K562 (cell line): ENCODE measurements around the gene RYR1. TPM values are rescaled to one million over a fixed set of nuclear protein-coding genes. Genes with fewer than 3 reads are reported as not detected.

ENCODE experiments used
- CBX3 ChIP-seq, 2 experiments: IDR thresholded peaks; 1 replicate in 1 of 2; 2 replicates in 1 of 2; pipeline ENCODE4 v1.6.1; 2012; ENCODE audit warnings: inconsistent platforms in 2 of 2, low read length in 2 of 2, borderline replicate concordance in 1 of 2, control low read depth in 1 of 2
- CREB1 ChIP-seq, 2 experiments: sonication (generic) in 1 of 2; formaldehyde crosslinking in 1 of 2; IDR thresholded peaks; 2 replicates each; pipeline versions ENCODE4 v1.6.1 to v1.8.0; 2012 to 2022; ENCODE audit warnings: inconsistent platforms in 1 of 2, mild to moderate bottlenecking in 1 of 2, missing genetic modification reagents in 1 of 2, moderate library complexity in 1 of 2
- JUND ChIP-seq, 2 experiments: IDR thresholded peaks; 2 replicates in 1 of 2; 3 replicates in 1 of 2; pipeline ENCODE4 v1.6.1; 2011; ENCODE audit warnings: borderline replicate concordance in 2 of 2, low read depth in 2 of 2, low read length in 2 of 2, improper control_type of control experiment in 1 of 2, missing biosample characterization in 1 of 2, missing genetic modification characterization in 1 of 2, missing genetic modification reagents in 1 of 2
- KLF13 ChIP-seq: fragments of 450-650 bp; IDR thresholded peaks from 2 replicates; pipeline ENCODE4 v1.6.1; 2016; ENCODE audit warnings: missing genetic modification characterization, low read depth, mild to moderate bottlenecking, missing compliant biosample characterization, moderate library complexity, borderline replicate concordance
- L3MBTL2 ChIP-seq: fragments of 450-650 bp; IDR thresholded peaks from 2 replicates; pipeline ENCODE4 v1.6.1; 2016; ENCODE audit warnings: mild to moderate bottlenecking, moderate library complexity
- MXI1 ChIP-seq: IDR thresholded peaks from 2 replicates; pipeline ENCODE4 v1.6.1; 2011; ENCODE audit warnings: low read depth, mild to moderate bottlenecking, improper control_type of control experiment, low read length
- POLR2A ChIP-seq: fragments of 450-650 bp; conservative IDR thresholded peaks from 2 replicates; pipeline ENCODE4 v1.6.1; 2016
- POLR2G ChIP-seq: fragments of 200-400 bp; formaldehyde crosslinking; IDR thresholded peaks from 2 replicates; pipeline ENCODE4 v1.6.1; 2017; ENCODE audit warnings: low read depth, mild to moderate bottlenecking, antibody characterized with exemption, low read length, moderate library complexity
- SRF ChIP-seq, 2 experiments: fragments of 250-450, 450-650 bp in 1 of 2; sonication (Bioruptor Pico) in 1 of 2; sonication (generic) in 1 of 2; formaldehyde crosslinking; IDR thresholded peaks; 2 replicates each; pipeline versions ENCODE4 v1.5.0 to v1.5.1; 2020 to 2022; ENCODE audit warnings: mild to moderate bottlenecking in 1 of 2, missing genetic modification reagents in 1 of 2
- polyA plus RNA-seq, 8 experiments: library from polyadenylated mRNA; depleted of rRNA in 4 of 8; stranded (reverse) in 5 of 8; unstranded in 3 of 8; fragments of >200 nt; fragmentation: Nextera tagmentation in 2 of 8; fragmentation: Illumina TruSeq in 1 of 8; extraction: Ambion mirVana in 2 of 8; extraction: Trizol in 1 of 8; gene quantifications; 2 replicates each; pipeline versions ENCODE4 v1.2.1 to v1.2.3, GENCODE V29; 2011 to 2014; ENCODE audit warnings: inconsistent platforms in 1 of 8, missing spikeins in 1 of 8
- total RNA-seq, 7 experiments: library from RNA; depleted of rRNA in 6 of 7; stranded (reverse); fragments of >200 nt in 6 of 7; fragmentation: Illumina TruSeq in 2 of 7; extraction: Trizol in 2 of 7; gene quantifications; 2 replicates each; pipeline versions ENCODE4 v1.2.1 to v1.2.3, GENCODE V29; 2011 to 2021; ENCODE audit warnings: low replicate concordance in 1 of 7
- TF ChIP-seq, protein P1 (sequence below): fragments of 450-650 bp; IDR thresholded peaks from 2 replicates; pipeline ENCODE4 v1.6.1; 2016; ENCODE audit warnings: mild to moderate bottlenecking, moderate library complexity
- TF ChIP-seq, protein P2 (sequence below): sonication (generic); formaldehyde crosslinking; IDR thresholded peaks from 2 replicates; pipeline ENCODE4 v1.5.0; 2020; ENCODE audit warnings: missing genetic modification reagents

The RYR1 gene
- total and polyA plus RNA-seq, 9 of the 15 experiments (the other 6 are each of a cell fraction or from before 2014, with no cell fraction given), result 0.11 to 7.4 (median 3.7) TPM

DNA sequence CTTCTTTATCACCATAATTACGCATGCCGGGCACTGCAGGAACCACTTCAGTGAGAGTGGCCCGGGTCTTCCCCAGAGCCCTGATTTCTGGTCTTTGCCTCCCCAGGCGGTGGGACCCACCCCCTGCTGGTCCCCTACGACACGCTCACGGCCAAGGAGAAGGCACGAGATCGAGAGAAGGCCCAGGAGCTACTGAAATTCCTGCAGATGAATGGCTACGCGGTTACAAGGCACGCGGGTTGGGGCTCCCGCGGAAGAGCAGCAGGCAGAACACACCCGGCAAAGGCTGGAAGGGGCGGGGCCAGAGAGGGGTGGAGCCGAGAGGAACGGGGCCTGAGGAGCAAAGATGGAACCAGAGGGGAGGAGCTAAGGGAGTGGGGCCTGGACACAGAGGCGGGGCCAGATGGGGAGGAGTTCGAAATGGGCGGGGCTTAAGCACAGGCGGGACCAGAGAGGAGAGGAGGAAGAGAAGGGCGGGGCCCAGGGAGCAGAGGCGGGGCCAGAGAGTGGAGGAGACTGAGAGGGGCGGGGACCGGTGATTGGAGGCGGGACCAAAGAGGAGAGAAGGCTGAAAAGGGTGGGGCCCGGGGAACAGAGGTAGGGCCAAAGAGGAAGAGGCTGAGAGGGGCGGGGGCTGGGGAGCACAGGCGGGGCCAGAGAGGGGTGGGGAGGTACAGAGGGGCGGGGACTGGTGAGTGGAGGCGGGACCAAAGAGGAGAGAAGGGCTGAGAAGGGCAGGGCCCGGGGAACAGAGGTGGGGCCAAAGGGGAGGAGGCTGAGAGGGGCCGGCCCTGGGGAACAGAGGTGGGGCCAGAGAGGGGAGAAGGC, 73.4 kb downstream of the RYR1 start (continued):
- TF ChIP-seq, protein P1, sequence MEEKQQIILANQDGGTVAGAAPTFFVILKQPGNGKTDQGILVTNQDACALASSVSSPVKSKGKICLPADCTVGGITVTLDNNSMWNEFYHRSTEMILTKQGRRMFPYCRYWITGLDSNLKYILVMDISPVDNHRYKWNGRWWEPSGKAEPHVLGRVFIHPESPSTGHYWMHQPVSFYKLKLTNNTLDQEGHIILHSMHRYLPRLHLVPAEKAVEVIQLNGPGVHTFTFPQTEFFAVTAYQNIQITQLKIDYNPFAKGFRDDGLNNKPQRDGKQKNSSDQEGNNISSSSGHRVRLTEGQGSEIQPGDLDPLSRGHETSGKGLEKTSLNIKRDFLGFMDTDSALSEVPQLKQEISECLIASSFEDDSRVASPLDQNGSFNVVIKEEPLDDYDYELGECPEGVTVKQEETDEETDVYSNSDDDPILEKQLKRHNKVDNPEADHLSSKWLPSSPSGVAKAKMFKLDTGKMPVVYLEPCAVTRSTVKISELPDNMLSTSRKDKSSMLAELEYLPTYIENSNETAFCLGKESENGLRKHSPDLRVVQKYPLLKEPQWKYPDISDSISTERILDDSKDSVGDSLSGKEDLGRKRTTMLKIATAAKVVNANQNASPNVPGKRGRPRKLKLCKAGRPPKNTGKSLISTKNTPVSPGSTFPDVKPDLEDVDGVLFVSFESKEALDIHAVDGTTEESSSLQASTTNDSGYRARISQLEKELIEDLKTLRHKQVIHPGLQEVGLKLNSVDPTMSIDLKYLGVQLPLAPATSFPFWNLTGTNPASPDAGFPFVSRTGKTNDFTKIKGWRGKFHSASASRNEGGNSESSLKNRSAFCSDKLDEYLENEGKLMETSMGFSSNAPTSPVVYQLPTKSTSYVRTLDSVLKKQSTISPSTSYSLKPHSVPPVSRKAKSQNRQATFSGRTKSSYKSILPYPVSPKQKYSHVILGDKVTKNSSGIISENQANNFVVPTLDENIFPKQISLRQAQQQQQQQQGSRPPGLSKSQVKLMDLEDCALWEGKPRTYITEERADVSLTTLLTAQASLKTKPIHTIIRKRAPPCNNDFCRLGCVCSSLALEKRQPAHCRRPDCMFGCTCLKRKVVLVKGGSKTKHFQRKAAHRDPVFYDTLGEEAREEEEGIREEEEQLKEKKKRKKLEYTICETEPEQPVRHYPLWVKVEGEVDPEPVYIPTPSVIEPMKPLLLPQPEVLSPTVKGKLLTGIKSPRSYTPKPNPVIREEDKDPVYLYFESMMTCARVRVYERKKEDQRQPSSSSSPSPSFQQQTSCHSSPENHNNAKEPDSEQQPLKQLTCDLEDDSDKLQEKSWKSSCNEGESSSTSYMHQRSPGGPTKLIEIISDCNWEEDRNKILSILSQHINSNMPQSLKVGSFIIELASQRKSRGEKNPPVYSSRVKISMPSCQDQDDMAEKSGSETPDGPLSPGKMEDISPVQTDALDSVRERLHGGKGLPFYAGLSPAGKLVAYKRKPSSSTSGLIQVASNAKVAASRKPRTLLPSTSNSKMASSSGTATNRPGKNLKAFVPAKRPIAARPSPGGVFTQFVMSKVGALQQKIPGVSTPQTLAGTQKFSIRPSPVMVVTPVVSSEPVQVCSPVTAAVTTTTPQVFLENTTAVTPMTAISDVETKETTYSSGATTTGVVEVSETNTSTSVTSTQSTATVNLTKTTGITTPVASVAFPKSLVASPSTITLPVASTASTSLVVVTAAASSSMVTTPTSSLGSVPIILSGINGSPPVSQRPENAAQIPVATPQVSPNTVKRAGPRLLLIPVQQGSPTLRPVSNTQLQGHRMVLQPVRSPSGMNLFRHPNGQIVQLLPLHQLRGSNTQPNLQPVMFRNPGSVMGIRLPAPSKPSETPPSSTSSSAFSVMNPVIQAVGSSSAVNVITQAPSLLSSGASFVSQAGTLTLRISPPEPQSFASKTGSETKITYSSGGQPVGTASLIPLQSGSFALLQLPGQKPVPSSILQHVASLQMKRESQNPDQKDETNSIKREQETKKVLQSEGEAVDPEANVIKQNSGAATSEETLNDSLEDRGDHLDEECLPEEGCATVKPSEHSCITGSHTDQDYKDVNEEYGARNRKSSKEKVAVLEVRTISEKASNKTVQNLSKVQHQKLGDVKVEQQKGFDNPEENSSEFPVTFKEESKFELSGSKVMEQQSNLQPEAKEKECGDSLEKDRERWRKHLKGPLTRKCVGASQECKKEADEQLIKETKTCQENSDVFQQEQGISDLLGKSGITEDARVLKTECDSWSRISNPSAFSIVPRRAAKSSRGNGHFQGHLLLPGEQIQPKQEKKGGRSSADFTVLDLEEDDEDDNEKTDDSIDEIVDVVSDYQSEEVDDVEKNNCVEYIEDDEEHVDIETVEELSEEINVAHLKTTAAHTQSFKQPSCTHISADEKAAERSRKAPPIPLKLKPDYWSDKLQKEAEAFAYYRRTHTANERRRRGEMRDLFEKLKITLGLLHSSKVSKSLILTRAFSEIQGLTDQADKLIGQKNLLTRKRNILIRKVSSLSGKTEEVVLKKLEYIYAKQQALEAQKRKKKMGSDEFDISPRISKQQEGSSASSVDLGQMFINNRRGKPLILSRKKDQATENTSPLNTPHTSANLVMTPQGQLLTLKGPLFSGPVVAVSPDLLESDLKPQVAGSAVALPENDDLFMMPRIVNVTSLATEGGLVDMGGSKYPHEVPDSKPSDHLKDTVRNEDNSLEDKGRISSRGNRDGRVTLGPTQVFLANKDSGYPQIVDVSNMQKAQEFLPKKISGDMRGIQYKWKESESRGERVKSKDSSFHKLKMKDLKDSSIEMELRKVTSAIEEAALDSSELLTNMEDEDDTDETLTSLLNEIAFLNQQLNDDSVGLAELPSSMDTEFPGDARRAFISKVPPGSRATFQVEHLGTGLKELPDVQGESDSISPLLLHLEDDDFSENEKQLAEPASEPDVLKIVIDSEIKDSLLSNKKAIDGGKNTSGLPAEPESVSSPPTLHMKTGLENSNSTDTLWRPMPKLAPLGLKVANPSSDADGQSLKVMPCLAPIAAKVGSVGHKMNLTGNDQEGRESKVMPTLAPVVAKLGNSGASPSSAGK, result peak; percentile 93
- no peak for TF ChIP-seq MXI1
- TF ChIP-seq CBX3 (IDR thresholded peaks at IDR 0.05; ENCODE audit: borderline replicate concordance in 1 of 2, low read length in 2 of 2), result peak in 1 of 2 experiments; percentile 70; a peak in 1 of 3 replicates
- peak; percentile 98 for TF ChIP-seq L3MBTL2
- peak; percentile 79 for TF ChIP-seq POLR2G
- peak in 1 of 2 experiments; percentile 50; a peak in 1 of 4 replicates for TF ChIP-seq SRF (CRISPR knock-in tag; IDR thresholded peaks at IDR 0.05)
- no peak for TF ChIP-seq KLF13 (tag)
- TF ChIP-seq, protein P2, sequence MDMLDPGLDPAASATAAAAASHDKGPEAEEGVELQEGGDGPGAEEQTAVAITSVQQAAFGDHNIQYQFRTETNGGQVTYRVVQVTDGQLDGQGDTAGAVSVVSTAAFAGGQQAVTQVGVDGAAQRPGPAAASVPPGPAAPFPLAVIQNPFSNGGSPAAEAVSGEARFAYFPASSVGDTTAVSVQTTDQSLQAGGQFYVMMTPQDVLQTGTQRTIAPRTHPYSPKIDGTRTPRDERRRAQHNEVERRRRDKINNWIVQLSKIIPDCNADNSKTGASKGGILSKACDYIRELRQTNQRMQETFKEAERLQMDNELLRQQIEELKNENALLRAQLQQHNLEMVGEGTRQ (CRISPR knock-in tag), result no peak
- TF ChIP-seq JUND (IDR thresholded peaks at IDR 0.05; ENCODE audit: borderline replicate concordance, low read depth, low read length), result no peak
- no peak for TF ChIP-seq JUND (tag; IDR thresholded peaks at IDR 0.05; ENCODE audit: borderline replicate concordance, low read depth, low read length)
- peak; percentile 76 for TF ChIP-seq POLR2A
- no peak for TF ChIP-seq CREB1 (IDR thresholded peaks at IDR 0.05)
- TF ChIP-seq CREB1 (CRISPR knock-in tag; IDR thresholded peaks at IDR 0.05), result peak; percentile 45; the same call in 1 of the 2 replicates
